K562 (cell line): ENCODE measurements around the gene C12orf60. TPM values are rescaled to one million over a fixed set of nuclear protein-coding genes. Genes with fewer than 3 reads are reported as not detected.

Source experiments
- ATF7 ChIP-seq: fragments of 450-650 bp; IDR thresholded peaks from 2 replicates; pipeline ENCODE4 v1.7.1; 2014; ENCODE audit warnings: mild to moderate bottlenecking, moderate library complexity
- CCNT2 ChIP-seq: IDR thresholded peaks from 2 replicates; pipeline ENCODE4 v1.6.1; 2011; ENCODE audit warnings: borderline replicate concordance, low read depth, mild to moderate bottlenecking, moderate library complexity, mixed read lengths, low read length; ENCODE audit not compliant: insufficient read length; ENCODE audit errors: extremely low read depth
- CREB1 ChIP-seq, 2 experiments: sonication (generic) in 1 of 2; formaldehyde crosslinking in 1 of 2; IDR thresholded peaks; 2 replicates each; pipeline versions ENCODE4 v1.6.1 to v1.8.0; 2012 to 2022; ENCODE audit warnings: inconsistent platforms in 1 of 2, mild to moderate bottlenecking in 1 of 2, missing genetic modification reagents in 1 of 2, moderate library complexity in 1 of 2
- CXXC5 ChIP-seq: fragments of 250-450 bp; sonication (Bioruptor Pico); IDR thresholded peaks from 2 replicates; pipeline ENCODE4 v1.8.0; 2022; ENCODE audit warnings: inconsistent platforms, mild to moderate bottlenecking, moderate library complexity
- ESRRA ChIP-seq: fragments of 450-650 bp; IDR thresholded peaks from 2 replicates; pipeline ENCODE4 v1.6.1; 2014; ENCODE audit warnings: low read depth, mild to moderate bottlenecking, moderate library complexity, borderline replicate concordance
- FOXA3 ChIP-seq, 2 experiments: fragments of 450-650 bp in 1 of 2; sonication (generic) in 1 of 2; formaldehyde crosslinking; IDR thresholded peaks in 1 of 2; conservative IDR thresholded peaks in 1 of 2; 2 replicates each; pipeline versions ENCODE4 v1.4.0 to v1.8.0; 2020 to 2022; ENCODE audit warnings: mild to moderate bottlenecking in 2 of 2, missing genetic modification reagents in 1 of 2
- HDAC1 ChIP-seq, 2 experiments: fragments of 450-650 bp; IDR thresholded peaks; 2 replicates each; pipeline ENCODE4 v1.6.1; 2016 to 2017; ENCODE audit warnings: inconsistent platforms in 1 of 2, mild to moderate bottlenecking in 1 of 2, moderate library complexity in 1 of 2
- HMBOX1 ChIP-seq: sonication (generic); IDR thresholded peaks from 2 replicates; pipeline ENCODE4 v1.6.1; 2016
- KLF1 ChIP-seq: fragments of 450-650 bp; IDR thresholded peaks from 2 replicates; pipeline ENCODE4 v1.6.1; 2016; ENCODE audit warnings: missing genetic modification characterization, missing compliant biosample characterization
- MEIS2 ChIP-seq: fragments of 450-650 bp; IDR thresholded peaks from 2 replicates; pipeline ENCODE4 v1.6.1; 2014; ENCODE audit warnings: mild to moderate bottlenecking; ENCODE audit not compliant: partially characterized antibody
- MTA3 ChIP-seq: fragments of 450-650 bp; formaldehyde crosslinking; IDR thresholded peaks from 2 replicates; pipeline ENCODE4 v1.6.1; 2017; ENCODE audit warnings: mild to moderate bottlenecking, borderline replicate concordance
- NONO ChIP-seq, 2 experiments: fragments of 200-400 bp in 1 of 2; fragments of 450-650 bp in 1 of 2; formaldehyde crosslinking in 1 of 2; IDR thresholded peaks; 2 replicates each; pipeline ENCODE4 v1.6.1; 2017; ENCODE audit warnings: low read depth in 2 of 2, mild to moderate bottlenecking in 2 of 2, moderate library complexity in 2 of 2, low read length in 1 of 2
- NUFIP1 ChIP-seq: fragments of 450-650 bp; IDR thresholded peaks from 2 replicates; pipeline ENCODE4 v1.6.1; 2018; ENCODE audit not compliant: partially characterized antibody
- PBX2 ChIP-seq, 2 experiments: IDR thresholded peaks in 1 of 2; conservative IDR thresholded peaks in 1 of 2; 2 replicates each; pipeline ENCODE4 v1.6.1; 2016; ENCODE audit warnings: low read depth in 2 of 2, mild to moderate bottlenecking in 1 of 2, missing compliant biosample characterization in 1 of 2, missing genetic modification characterization in 1 of 2, moderate library complexity in 1 of 2
- POLR2AphosphoS2 ChIP-seq: IDR thresholded peaks from 2 replicates; pipeline ENCODE4 v1.6.1; 2012; ENCODE audit warnings: low read length, improper control_type of control experiment
- RBM14 ChIP-seq: fragments of 200-400 bp; formaldehyde crosslinking; IDR thresholded peaks from 2 replicates; pipeline ENCODE4 v1.6.1; 2018; ENCODE audit warnings: low read depth, mild to moderate bottlenecking, low read length, moderate library complexity, borderline replicate concordance; ENCODE audit not compliant: insufficient read depth
- SETDB1 ChIP-seq: IDR thresholded peaks from one replicate; pipeline ENCODE4 v1.6.1; 2012; ENCODE audit warnings: low read length, control low read depth, inconsistent platforms
- SMAD4 ChIP-seq: fragments of 250-450 bp; sonication (Bioruptor Pico); conservative IDR thresholded peaks from 2 replicates; pipeline ENCODE4 v1.8.0; 2021; ENCODE audit warnings: inconsistent platforms, mild to moderate bottlenecking, moderate library complexity
- TBL1XR1 ChIP-seq, 2 experiments: IDR thresholded peaks; 2 replicates each; pipeline ENCODE4 v1.6.1; 2012; ENCODE audit warnings: improper control_type of control experiment in 2 of 2, low read length in 2 of 2, mild to moderate bottlenecking in 1 of 2
- TFAP4 ChIP-seq: sonication (generic); formaldehyde crosslinking; IDR thresholded peaks from 2 replicates; pipeline ENCODE4 v1.8.0; 2022; ENCODE audit warnings: missing genetic modification reagents, mild to moderate bottlenecking, moderate library complexity, borderline replicate concordance
- YY1 ChIP-seq, 3 experiments: IDR thresholded peaks; 2 replicates each; pipeline ENCODE4 v1.6.1; 2011; ENCODE audit warnings: low read length in 2 of 3, mild to moderate bottlenecking in 2 of 3, moderate library complexity in 2 of 3, borderline replicate concordance in 1 of 3, control low read depth in 1 of 3, low read depth in 1 of 3; ENCODE audit not compliant: insufficient read depth in 3 of 3, insufficient replicate concordance in 2 of 3, control insufficient read depth in 1 of 3, insufficient read length in 1 of 3; ENCODE audit errors: extremely low read depth in 1 of 3
- ZBED1 ChIP-seq: IDR thresholded peaks from 2 replicates; pipeline ENCODE4 v1.6.1; 2014
- ZEB2 ChIP-seq: fragments of 450-650 bp; IDR thresholded peaks from 2 replicates; pipeline ENCODE4 v1.6.1; 2016
- ZNF324 ChIP-seq: fragments of 250-450 bp; sonication (Bioruptor Pico); IDR thresholded peaks from 2 replicates; pipeline ENCODE4 v1.4.0; 2020; ENCODE audit warnings: mild to moderate bottlenecking
- polyA plus RNA-seq, 8 experiments: library from polyadenylated mRNA; depleted of rRNA in 4 of 8; stranded (reverse) in 5 of 8; unstranded in 3 of 8; fragments of >200 nt; fragmentation: Nextera tagmentation in 2 of 8; fragmentation: Illumina TruSeq in 1 of 8; extraction: Ambion mirVana in 2 of 8; extraction: Trizol in 1 of 8; gene quantifications; 2 replicates each; pipeline versions ENCODE4 v1.2.1 to v1.2.3, GENCODE V29; 2011 to 2014; ENCODE audit warnings: inconsistent platforms in 1 of 8, missing spikeins in 1 of 8
- total RNA-seq, 7 experiments: library from RNA; depleted of rRNA in 6 of 7; stranded (reverse); fragments of >200 nt in 6 of 7; fragmentation: Illumina TruSeq in 2 of 7; extraction: Trizol in 2 of 7; gene quantifications; 2 replicates each; pipeline versions ENCODE4 v1.2.1 to v1.2.3, GENCODE V29; 2011 to 2021; ENCODE audit warnings: low replicate concordance in 1 of 7

The C12orf60 gene
- total and polyA plus RNA-seq, 9 of the 15 experiments (the other 6 are each of a cell fraction or from before 2014, with no cell fraction given), result 0.41 to 4.4 (median 2.5) TPM

- no peak for TF ChIP-seq YY1 (IDR thresholded peaks at IDR 0.05; ENCODE audit: borderline replicate concordance in 1 of 3, control insufficient read depth in 1 of 3, extremely low read depth in 1 of 3, insufficient read depth in 3 of 3, insufficient read length in 1 of 3, insufficient replicate concordance in 2 of 3, low read depth in 1 of 3, low read length in 2 of 3)
- no peak for TF ChIP-seq POLR2AphosphoS2
- 0 out of 2 replicates have a peak, but pooled peaks have one; percentile 21 for TF ChIP-seq ATF7
- TF ChIP-seq ZNF324 (CRISPR knock-in tag), result no peak
- TF ChIP-seq MEIS2, result peak; percentile 19
- TF ChIP-seq TFAP4 (CRISPR knock-in tag), result no peak
- peak; percentile 82 for TF ChIP-seq SMAD4
- TF ChIP-seq ZBED1, result no peak
- TF ChIP-seq ESRRA, result no peak
- TF ChIP-seq SETDB1, result no peak
- TF ChIP-seq HDAC1 (IDR thresholded peaks at IDR 0.05), result no peak
- no peak for TF ChIP-seq NUFIP1
- no peak for TF ChIP-seq FOXA3 (CRISPR knock-in tag; conservative IDR thresholded peaks at IDR 0.05 in 1 of 2, IDR thresholded peaks at IDR 0.05 in 1 of 2)
- TF ChIP-seq NONO (IDR thresholded peaks at IDR 0.05; ENCODE audit: low read depth in 2 of 2, low read length in 1 of 2), result no peak
- 0 out of 2 replicates have a peak, but pooled peaks have one; percentile 26 for TF ChIP-seq MTA3
- no peak for TF ChIP-seq TBL1XR1 (IDR thresholded peaks at IDR 0.05; ENCODE audit: low read length in 2 of 2)
- peak; percentile 80 for TF ChIP-seq CXXC5 (CRISPR knock-in tag)
- TF ChIP-seq CREB1 (IDR thresholded peaks at IDR 0.05), result no peak
- TF ChIP-seq CREB1 (CRISPR knock-in tag; IDR thresholded peaks at IDR 0.05), result no peak
- no peak for TF ChIP-seq KLF1 (tag)
- TF ChIP-seq PBX2 (CRISPR knock-in tag; IDR thresholded peaks at IDR 0.05; ENCODE audit: low read depth), result no peak
- TF ChIP-seq PBX2 (tag; conservative IDR thresholded peaks at IDR 0.05; ENCODE audit: low read depth), result 0 out of 2 replicates have a peak, but pooled peaks have one; percentile 15
- no peak for TF ChIP-seq RBM14
- TF ChIP-seq ZEB2, result no peak
- peak; percentile 66 for TF ChIP-seq CCNT2
- TF ChIP-seq HMBOX1, result no peak
Observed at GRCh38 chr12:14843425-14843887, 40.0 kb downstream of the C12orf60 start, which contains the start of gene ART4 (continued).
